Kidney (tissue), 14 donors: ENCODE results near the gene PPP2R2C. TPM values are rescaled to one million over a fixed set of nuclear protein-coding genes. Genes with fewer than 3 reads are reported as not detected.
A peak's percentile ranks its signal among the peaks of the same experiment; 100 is the strongest.

Source experiments
- DNase-seq, 5 donors: peaks; one replicate each; pipeline ENCODE4 v3.0.0-alpha.2; 2013 to 2020
- FAIRE-seq: peaks from 2 replicates; lab custom pipeline; 2012; peaks lifted over from hg19 to GRCh38; lab: Jason Lieb, UNC
- H3K27ac ChIP-seq, 2 donors: one replicate each; pipeline ENCODE4 v1.7.0; 2013; ENCODE audit warnings: low read depth in 2 of 2, low read length in 2 of 2, inconsistent platforms in 1 of 2
- H3K27me3 ChIP-seq: one replicate; pipeline ENCODE4 v1.7.1; 2013; ENCODE audit warnings: low read length, inconsistent platforms; ENCODE audit not compliant: control insufficient read depth, insufficient read depth
- H3K36me3 ChIP-seq, 3 donors: one replicate each; pipeline versions ENCODE4 v1.7.0 to v1.7.1; 2013; ENCODE audit warnings: low read length in 3 of 3, control low read depth in 1 of 3, inconsistent platforms in 1 of 3; ENCODE audit not compliant: insufficient read depth in 3 of 3, control insufficient read depth in 2 of 3
- H3K4me1 ChIP-seq, 3 donors: one replicate each; pipeline versions ENCODE4 v1.7.0 to v1.7.1; 2013; ENCODE audit warnings: low read length in 3 of 3, inconsistent platforms in 1 of 3, low read depth in 1 of 3; ENCODE audit not compliant: control insufficient read depth in 2 of 3, insufficient read depth in 2 of 3
- H3K4me3 ChIP-seq, 3 donors: one replicate each; pipeline versions ENCODE4 v1.7.0 to v1.8.1; 2013; ENCODE audit warnings: low read length in 3 of 3, control low read depth in 1 of 3, inconsistent platforms in 1 of 3
- H3K9ac ChIP-seq, 3 donors: one replicate each; pipeline versions ENCODE4 v1.7.0 to v1.7.1; 2013; ENCODE audit warnings: low read length in 3 of 3, control low read depth in 1 of 3, inconsistent platforms in 1 of 3
- H3K9me3 ChIP-seq, 3 donors: one replicate each; pipeline versions ENCODE4 v1.7.0 to v1.7.1; 2013; ENCODE audit warnings: low read length in 3 of 3, control low read depth in 1 of 3, inconsistent platforms in 1 of 3; ENCODE audit not compliant: control insufficient read depth in 2 of 3, insufficient read depth in 1 of 3
- CTCF ChIP-seq: IDR thresholded peaks from 3 replicates; pipeline ENCODE4 v1.5.1; 2012; ENCODE audit warnings: mild to moderate bottlenecking, moderate library complexity, borderline replicate concordance; ENCODE audit not compliant: insufficient read depth; ENCODE audit errors: extremely low read depth
- intact Hi-C: fragments of 100-400 bp; cut with DNase I; formaldehyde crosslinking; loops from one replicate; pipeline ENCODE4 v1.11.1; 2022
- polyA plus RNA-seq: library from polyadenylated mRNA; stranded (reverse); fragments of 350-450 nt; fragmentation: Illumina TruSeq; extraction: RNeasy Lipid Tissue Mini Kit (QIAGEN cat#74804); gene quantifications from one replicate; pipeline ENCODE4 v1.2.3, GENCODE V29; 2014; ENCODE audit warnings: low read depth, low replicate concordance; ENCODE audit not compliant: insufficient read depth
- total RNA-seq: library from RNA; stranded (reverse); fragmentation: NEBNext Ultra II Directional; extraction: Animal tissue kit (Norgen Biotek cat#: 25700); gene quantifications from one replicate; pipeline ENCODE4 v1.2.1, GENCODE V29; 2021
- donor health status: control.
- donor health status: control.
- donor health status: control.
- donor health status: control.
- donor health status: control.
- donor health status: DM: yes; HTN: yes; CAD: no.
- donor health status: Normal renal cell carcinoma (clear cell type).

PPP2R2C gene
- total and polyA plus RNA-seq, 2 donors from 2014 or later = 0.39 to 0.82 TPM

GRCh38 chr4:6410664-6411063 is 61.8 kb downstream of the PPP2R2C start:
- Histone ChIP-seq H3K4me1 (no peaks in the 10 kb centered on the region), H3K36me3 (no peaks in the 10 kb centered on the region), H3K9ac (no peak overlapping the region), H3K27ac (no peak overlapping the region), H3K4me3 (no peak overlapping the region), H3K9me3 (no peaks in the 10 kb centered on the region), H3K27me3 (peaks cover 3% of the 10 kb centered on the region)
- no peak for FAIRE-seq
- peak in 1 of 5 donors; percentile 25 for DNase-seq
- intact Hi-C loops = no loop called here
- no peak for TF ChIP-seq CTCF

- Histone ChIP-seq H3K4me3 (no peak overlapping the region), H3K4me1 (no peaks in the 10 kb centered on the region), H3K27me3 (peaks cover 4% of the 10 kb centered on the region), H3K27ac (no peak overlapping the region), H3K36me3 (no peaks in the 10 kb centered on the region), H3K9ac (no peak overlapping the region), H3K9me3 (no peaks in the 10 kb centered on the region)
- DNase-seq (peak in 4 of 5 donors; percentile 41 to 71 (median 54)), FAIRE-seq (no peak)
- TF ChIP-seq CTCF = no peak
- intact Hi-C loops = no loop called here
Observed at GRCh38 chr4:6410068-6410467, 62.3 kb downstream of the PPP2R2C start.

- Histone ChIP-seq H3K36me3 (no peaks in the 10 kb centered on the region), H3K9ac (no peak overlapping the region), H3K9me3 (no peaks in the 10 kb centered on the region), H3K4me3 (no peak overlapping the region), H3K4me1 (no peaks in the 10 kb centered on the region), H3K27me3 (peaks cover 8% of the 10 kb centered on the region), H3K27ac (no peak overlapping the region)
- no peak for TF ChIP-seq CTCF
- DNase-seq (peak in 1 of 5 donors; percentile 37), FAIRE-seq (no peak)
- intact Hi-C loops = no loop called here
Observed at GRCh38 chr4:6409381-6409780, 63.0 kb downstream of the PPP2R2C start.

- Histone ChIP-seq H3K27me3 (peaks cover 8% of the 10 kb centered on the region), H3K27ac (no peak overlapping the region), H3K4me1 (no peaks in the 10 kb centered on the region), H3K36me3 (no peaks in the 10 kb centered on the region), H3K4me3 (no peak overlapping the region), H3K9ac (no peak overlapping the region), H3K9me3 (no peaks in the 10 kb centered on the region)
- no peak for FAIRE-seq
- intact Hi-C loops = no loop called here
- DNase-seq = no peak
- TF ChIP-seq CTCF = no peak
Observed at GRCh38 chr4:6408263-6408662, 64.2 kb downstream of the PPP2R2C start.
